Measurements from ENCODE around the gene ZFAND2A.

- TF ChIP-seq EZH2phosphoT487 (IDR thresholded peaks at IDR 0.05; ENCODE audit: insufficient read depth, low read depth): no peak
- TF ChIP-seq EZH2 (IDR thresholded peaks at IDR 0.05; ENCODE audit: insufficient read depth, poor library complexity, severe bottlenecking): no peak
These were observed 28.8 kb upstream of the ZFAND2A start for GRCh38 chr7:1188720-1189294.
